Measurements from ENCODE around the gene LGALS7. TPM values are rescaled to one million over a fixed set of nuclear protein-coding genes. Genes with fewer than 3 reads are reported as not detected.
A peak's percentile ranks its signal among the peaks of the same experiment; 100 is the strongest.

LGALS7 gene
- total and polyA plus RNA-seq, 2 of the 8 experiments (the other 6 are each of a cell fraction or from before 2014, with no cell fraction given) = 0.32 TPM; not detected in 1

DNA sequence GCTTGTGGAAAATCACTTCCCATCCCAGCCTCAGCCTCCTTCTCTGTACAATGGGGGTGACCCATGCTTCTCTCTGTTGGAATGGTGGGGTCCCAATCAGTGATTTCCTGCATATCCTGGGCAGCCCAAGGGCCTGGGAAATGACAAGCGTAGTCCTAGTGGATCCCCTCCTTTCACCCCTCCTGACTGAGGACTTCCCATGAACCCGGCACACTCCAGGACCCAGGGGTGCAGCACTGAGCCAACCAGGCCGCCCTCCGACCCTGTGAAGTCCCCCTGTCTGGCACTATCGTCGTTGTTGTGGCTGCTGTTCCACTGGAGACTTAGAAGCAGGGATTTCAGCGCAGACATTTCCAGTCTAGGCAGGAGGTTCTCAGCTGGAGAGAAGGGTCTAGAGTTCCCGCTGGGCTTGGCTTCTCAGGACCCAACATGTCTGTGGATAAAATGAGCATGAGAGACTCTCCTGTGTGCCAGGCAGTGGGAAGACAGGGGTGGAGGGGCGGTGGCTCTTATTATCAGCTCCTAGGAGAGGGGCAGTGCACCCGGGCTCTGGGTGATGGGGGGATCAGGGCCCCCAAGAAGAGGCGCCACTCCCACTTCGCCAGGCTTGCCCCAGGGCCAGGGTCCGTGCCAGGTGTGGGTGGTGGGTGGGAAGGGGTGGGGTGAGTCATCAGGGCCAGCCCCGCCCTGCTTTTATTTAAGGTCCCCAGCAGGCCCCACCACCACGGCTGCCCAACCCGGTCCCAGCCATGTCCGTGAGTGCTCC lies 15.3 kb upstream of the LGALS7 start, which contains the start of gene LGALS7B:
LGALS7B (plus strand) TSS at position 723 of the 766 bp plus-strand sequence; CDS start at position 750, 27 bp downstream.
- Histone ChIP-seq H4K8ac (ENCODE audit: extremely low read depth, insufficient read depth, low read length) (peak within 1 kb of the TSS; percentile 57; the same call in 1 of the 2 replicates), H4K5ac (ENCODE audit: insufficient read length, low read depth, low read length) (no peak within 1 kb of the TSS), H3K27me3 (replicated peaks in 1 of 4; ENCODE audit: control insufficient read depth in 3 of 4, extremely low read depth in 1 of 4, insufficient read depth in 3 of 4, low read length in 3 of 4) (peaks cover 0 to 12% (median 3%) of the 10 kb centered on the region in 4 experiments; a peak in 4 of 7 replicates), H4K91ac (replicated peaks; ENCODE audit: insufficient read length, low read length) (no peak within 1 kb of the TSS), H3K4me3 (ENCODE audit: extremely low read depth in 1 of 4, insufficient read depth in 2 of 4, low read depth in 3 of 4, low read length in 4 of 4) (no peak within 1 kb of the TSS), H3K27ac (ENCODE audit: low read depth, low read length) (no peak within 1 kb of the TSS), H3K79me1 (ENCODE audit: low read depth, low read length) (no peaks in the 10 kb centered on the region), H2BK20ac (ENCODE audit: low read length) (no peak within 1 kb of the TSS), H2BK12ac (ENCODE audit: low read depth, low read length) (no peak within 1 kb of the TSS), H3K36me3 (ENCODE audit: control insufficient read depth in 2 of 4, insufficient read depth in 4 of 4, low read length in 3 of 4) (no peaks in the 10 kb centered on the region), H3K9me3 (ENCODE audit: insufficient read depth in 2 of 2, low read depth in 1 of 2, low read length in 1 of 2) (no peaks in the 10 kb centered on the region), H2BK5ac (ENCODE audit: low read depth, low read length) (no peak within 1 kb of the TSS), H3K56ac (replicated peaks; ENCODE audit: insufficient read length, low read depth, low read length) (no peak within 1 kb of the TSS), H3K23ac (ENCODE audit: insufficient read length) (no peak within 1 kb of the TSS), H3K4ac (replicated peaks; ENCODE audit: insufficient read length, low read depth, low read length) (no peak within 1 kb of the TSS), H3K23me2 (ENCODE audit: low read depth, low read length) (no peaks in the 10 kb centered on the region), H3K4me2 (ENCODE audit: insufficient read depth in 1 of 2, low read depth in 2 of 2, low read length in 2 of 2) (no peak within 1 kb of the TSS), H3K14ac (ENCODE audit: insufficient read length) (no peak within 1 kb of the TSS), H3K9ac (replicated peaks in 1 of 4; ENCODE audit: extremely low read depth in 1 of 4, low read depth in 3 of 4, low read length in 3 of 4) (no peak within 1 kb of the TSS), H3K18ac (ENCODE audit: extremely low read depth, low read length) (no peak within 1 kb of the TSS), H2AK5ac (ENCODE audit: low read depth, low read length) (no peak within 1 kb of the TSS), H3K4me1 (replicated peaks in 1 of 4; ENCODE audit: control insufficient read depth in 3 of 4, insufficient read depth in 4 of 4, low read length in 3 of 4) (peaks cover 0 to 2% (median 0%) of the 10 kb centered on the region in 4 experiments; a peak in 1 of 7 replicates), H3K79me2 (ENCODE audit: control insufficient read depth in 1 of 2, insufficient read depth in 2 of 2, low read length in 2 of 2) (no peaks in the 10 kb centered on the region), H2BK120ac (replicated peaks; ENCODE audit: low read depth, low read length) (no peak within 1 kb of the TSS), H2AFZ (ENCODE audit: low read length) (peak within 1 kb of the TSS; percentile 67; the same call in 1 of the 2 replicates), H2BK15ac (ENCODE audit: low read length) (no peak within 1 kb of the TSS), H4K20me1 (replicated peaks in 1 of 2; ENCODE audit: control insufficient read depth in 1 of 2, insufficient read depth in 2 of 2, low read length in 2 of 2) (no peaks in the 10 kb centered on the region)
- 87% methylated on average over 10 of the region's 17 CpGs; no CpG with 5 or more reads in 1 of the 2 experiments for WGBS, 2 experiments (ENCODE audit: extremely low coverage in 1 of 2, insufficient coverage in 1 of 2, insufficient read length in 1 of 2, insufficient replicate concordance in 2 of 2, low coverage in 1 of 2, low lambda C conversion rate in 2 of 2, missing lambda C conversion rate in 1 of 2)
- ChIA-PET POLR2A (ENCODE audit: partially characterized antibody) (interaction anchor here (0.8 to 1.2 kb wide), 2 partner anchors 59 to 60 kb away, joined by 3 read pairs; no protein-coding TSS in a partner anchor), CTCF (ENCODE audit: partially characterized antibody) (no interaction called here)
- FAIRE-seq = no peak
- no peak for DNase-seq (ENCODE audit: low read depth in 1 of 2, low spot score in 2 of 2)
- TF ChIP-seq SP2 (IDR thresholded peaks at IDR 0.05; ENCODE audit: low read length) (no peak), NANOG (IDR thresholded peaks at IDR 0.05; ENCODE audit: insufficient read depth, low read depth, low read length, poor library complexity, severe bottlenecking) (no peak), SIN3A (conservative IDR thresholded peaks at IDR 0.05 in 1 of 2, IDR thresholded peaks at IDR 0.05 in 1 of 2; ENCODE audit: low read depth in 1 of 2, low read length in 2 of 2) (no peak)

Data from H1 (cell line).